Measurements from ENCODE around the gene SAPCD2. TPM values are rescaled to one million over a fixed set of nuclear protein-coding genes. Genes with fewer than 3 reads are reported as not detected.

SAPCD2 gene
- total and polyA plus RNA-seq, 9 of the 15 experiments (the other 6 are each of a cell fraction or from before 2014, with no cell fraction given) = 3.4 to 91.8 (median 18.8) TPM

- TF ChIP-seq, protein P1, sequence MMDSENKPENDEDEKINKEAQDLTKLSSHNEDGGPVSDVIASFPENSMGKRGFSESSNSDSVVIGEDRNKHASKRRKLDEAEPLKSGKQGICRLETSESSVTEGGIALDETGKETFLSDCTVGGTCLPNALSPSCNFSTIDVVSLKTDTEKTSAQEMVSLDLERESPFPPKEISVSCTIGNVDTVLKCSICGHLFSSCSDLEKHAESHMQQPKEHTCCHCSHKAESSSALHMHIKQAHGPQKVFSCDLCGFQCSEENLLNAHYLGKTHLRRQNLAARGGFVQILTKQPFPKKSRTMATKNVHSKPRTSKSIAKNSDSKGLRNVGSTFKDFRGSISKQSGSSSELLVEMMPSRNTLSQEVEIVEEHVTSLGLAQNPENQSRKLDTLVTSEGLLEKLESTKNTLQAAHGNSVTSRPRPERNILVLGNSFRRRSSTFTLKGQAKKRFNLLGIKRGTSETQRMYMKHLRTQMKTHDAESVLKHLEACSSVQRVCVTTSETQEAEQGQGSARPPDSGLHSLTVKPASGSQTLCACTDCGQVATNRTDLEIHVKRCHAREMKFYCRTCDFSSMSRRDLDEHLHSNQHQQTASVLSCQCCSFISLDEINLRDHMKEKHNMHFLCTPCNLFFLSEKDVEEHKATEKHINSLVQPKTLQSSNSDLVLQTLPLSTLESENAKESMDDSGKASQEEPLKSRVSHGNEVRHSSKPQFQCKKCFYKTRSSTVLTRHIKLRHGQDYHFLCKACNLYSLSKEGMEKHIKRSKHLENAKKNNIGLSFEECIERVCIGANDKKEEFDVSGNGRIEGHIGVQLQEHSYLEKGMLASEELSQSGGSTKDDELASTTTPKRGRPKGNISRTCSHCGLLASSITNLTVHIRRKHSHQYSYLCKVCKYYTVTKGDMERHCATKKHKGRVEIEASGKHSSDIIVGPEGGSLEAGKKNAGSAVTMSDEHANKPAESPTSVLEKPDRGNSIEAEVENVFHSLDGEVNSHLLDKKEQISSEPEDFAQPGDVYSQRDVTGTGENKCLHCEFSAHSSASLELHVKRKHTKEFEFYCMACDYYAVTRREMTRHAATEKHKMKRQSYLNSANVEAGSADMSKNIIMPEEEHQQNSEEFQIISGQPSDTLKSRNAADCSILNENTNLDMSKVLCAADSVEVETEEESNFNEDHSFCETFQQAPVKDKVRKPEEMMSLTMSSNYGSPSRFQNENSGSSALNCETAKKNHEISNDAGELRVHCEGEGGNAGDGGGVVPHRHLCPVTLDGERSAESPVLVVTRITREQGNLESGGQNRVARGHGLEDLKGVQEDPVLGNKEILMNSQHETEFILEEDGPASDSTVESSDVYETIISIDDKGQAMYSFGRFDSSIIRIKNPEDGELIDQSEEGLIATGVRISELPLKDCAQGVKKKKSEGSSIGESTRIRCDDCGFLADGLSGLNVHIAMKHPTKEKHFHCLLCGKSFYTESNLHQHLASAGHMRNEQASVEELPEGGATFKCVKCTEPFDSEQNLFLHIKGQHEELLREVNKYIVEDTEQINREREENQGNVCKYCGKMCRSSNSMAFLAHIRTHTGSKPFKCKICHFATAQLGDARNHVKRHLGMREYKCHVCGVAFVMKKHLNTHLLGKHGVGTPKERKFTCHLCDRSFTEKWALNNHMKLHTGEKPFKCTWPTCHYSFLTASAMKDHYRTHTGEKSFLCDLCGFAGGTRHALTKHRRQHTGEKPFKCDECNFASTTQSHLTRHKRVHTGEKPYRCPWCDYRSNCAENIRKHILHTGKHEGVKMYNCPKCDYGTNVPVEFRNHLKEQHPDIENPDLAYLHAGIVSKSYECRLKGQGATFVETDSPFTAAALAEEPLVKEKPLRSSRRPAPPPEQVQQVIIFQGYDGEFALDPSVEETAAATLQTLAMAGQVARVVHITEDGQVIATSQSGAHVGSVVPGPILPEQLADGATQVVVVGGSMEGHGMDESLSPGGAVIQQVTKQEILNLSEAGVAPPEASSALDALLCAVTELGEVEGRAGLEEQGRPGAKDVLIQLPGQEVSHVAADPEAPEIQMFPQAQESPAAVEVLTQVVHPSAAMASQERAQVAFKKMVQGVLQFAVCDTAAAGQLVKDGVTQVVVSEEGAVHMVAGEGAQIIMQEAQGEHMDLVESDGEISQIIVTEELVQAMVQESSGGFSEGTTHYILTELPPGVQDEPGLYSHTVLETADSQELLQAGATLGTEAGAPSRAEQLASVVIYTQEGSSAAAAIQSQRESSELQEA (IDR thresholded peaks at IDR 0.05; ENCODE audit: low read depth) = no peak
- TF ChIP-seq ZNF764 (CRISPR knock-in tag; IDR thresholded peaks at IDR 0.05; ENCODE audit: low read depth) (no peak), CCNT2 (IDR thresholded peaks at IDR 0.05; ENCODE audit: borderline replicate concordance, extremely low read depth, insufficient read length, low read depth, low read length) (peak; percentile 85), ETS2 (tag; IDR thresholded peaks at IDR 0.05; ENCODE audit: borderline replicate concordance, poor library complexity, severe bottlenecking) (no peak), PHTF2 (CRISPR knock-in tag; IDR thresholded peaks at IDR 0.05) (no peak), ZNF263 (CRISPR knock-in tag; IDR thresholded peaks at IDR 0.05; ENCODE audit: borderline replicate concordance) (peak; percentile 90), NFRKB (IDR thresholded peaks at IDR 0.05; ENCODE audit: low read depth) (no peak), RAD21 (CRISPR knock-in tag; conservative IDR thresholded peaks at IDR 0.05 in 1 of 2, IDR thresholded peaks at IDR 0.05 in 1 of 2) (no peak), ZNF197 (CRISPR knock-in tag; IDR thresholded peaks at IDR 0.05; ENCODE audit: low read depth) (no peak), HDAC6 (IDR thresholded peaks at IDR 0.05; ENCODE audit: low read depth, low read length) (no peak), ASH1L (IDR thresholded peaks at IDR 0.05; ENCODE audit: borderline replicate concordance, low read depth, partially characterized antibody) (no peak), ILF3 (IDR thresholded peaks at IDR 0.05; ENCODE audit: borderline replicate concordance) (peak; percentile 54; the same call in 1 of the 2 replicates), ZKSCAN3 (CRISPR knock-in tag; IDR thresholded peaks at IDR 0.05) (no peak), ZFP30 (CRISPR knock-in tag; IDR thresholded peaks at IDR 0.05; ENCODE audit: borderline replicate concordance) (no peak)
- TF ChIP-seq, protein P2, sequence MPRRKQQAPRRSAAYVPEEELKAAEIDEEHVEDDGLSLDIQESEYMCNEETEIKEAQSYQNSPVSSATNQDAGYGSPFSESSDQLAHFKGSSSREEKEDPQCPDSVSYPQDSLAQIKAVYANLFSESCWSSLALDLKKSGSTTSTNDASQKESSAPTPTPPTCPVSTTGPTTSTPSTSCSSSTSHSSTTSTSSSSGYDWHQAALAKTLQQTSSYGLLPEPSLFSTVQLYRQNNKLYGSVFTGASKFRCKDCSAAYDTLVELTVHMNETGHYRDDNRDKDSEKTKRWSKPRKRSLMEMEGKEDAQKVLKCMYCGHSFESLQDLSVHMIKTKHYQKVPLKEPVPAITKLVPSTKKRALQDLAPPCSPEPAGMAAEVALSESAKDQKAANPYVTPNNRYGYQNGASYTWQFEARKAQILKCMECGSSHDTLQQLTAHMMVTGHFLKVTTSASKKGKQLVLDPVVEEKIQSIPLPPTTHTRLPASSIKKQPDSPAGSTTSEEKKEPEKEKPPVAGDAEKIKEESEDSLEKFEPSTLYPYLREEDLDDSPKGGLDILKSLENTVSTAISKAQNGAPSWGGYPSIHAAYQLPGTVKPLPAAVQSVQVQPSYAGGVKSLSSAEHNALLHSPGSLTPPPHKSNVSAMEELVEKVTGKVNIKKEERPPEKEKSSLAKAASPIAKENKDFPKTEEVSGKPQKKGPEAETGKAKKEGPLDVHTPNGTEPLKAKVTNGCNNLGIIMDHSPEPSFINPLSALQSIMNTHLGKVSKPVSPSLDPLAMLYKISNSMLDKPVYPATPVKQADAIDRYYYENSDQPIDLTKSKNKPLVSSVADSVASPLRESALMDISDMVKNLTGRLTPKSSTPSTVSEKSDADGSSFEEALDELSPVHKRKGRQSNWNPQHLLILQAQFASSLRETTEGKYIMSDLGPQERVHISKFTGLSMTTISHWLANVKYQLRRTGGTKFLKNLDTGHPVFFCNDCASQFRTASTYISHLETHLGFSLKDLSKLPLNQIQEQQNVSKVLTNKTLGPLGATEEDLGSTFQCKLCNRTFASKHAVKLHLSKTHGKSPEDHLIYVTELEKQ (CRISPR knock-in tag; IDR thresholded peaks at IDR 0.05) = no peak
These were observed 44.4 kb upstream of the SAPCD2 start, which contains the start of gene DPP7 (continued) for GRCh38 chr9:137114613-137115393.

Data from K562 (cell line).